Activated CD4-positive, alpha-beta T cell treated with anti-CD3 and anti-CD28 coated beads, Interleukin-2, Interleukin-4, amounts not matched to agents 100 ng/mL and 50 ng/mL, durations not matched to agents 16 hours and 8 hours (primary cell): Measurements from ENCODE around the gene ST6GALNAC3.

Experiments
- DNase-seq: peaks from one replicate; pipeline ENCODE4 v3.0.0-alpha.2; 2020; ENCODE audit warnings: low spot score

ST6GALNAC3 gene

GRCh38 chr1:76510672-76511557, 436.4 kb downstream of the ST6GALNAC3 start:
- no peak for DNase-seq

- DNase-seq = no peak
Observed at GRCh38 chr1:76511558-76512179, 437.1 kb downstream of the ST6GALNAC3 start.

GRCh38 chr1:76530953-76531352, 456.4 kb downstream of the ST6GALNAC3 start:
- no peak for DNase-seq

GRCh38 chr1:76541618-76542017, 467.1 kb downstream of the ST6GALNAC3 start:
- DNase-seq = no peak

GRCh38 chr1:76542359-76542758, 467.8 kb downstream of the ST6GALNAC3 start:
- no peak for DNase-seq

GRCh38 chr1:76543495-76543894, 468.9 kb downstream of the ST6GALNAC3 start:
- no peak for DNase-seq

GRCh38 chr1:76546354-76546933, 471.9 kb downstream of the ST6GALNAC3 start:
- no peak for DNase-seq

- no peak for DNase-seq
Observed at GRCh38 chr1:76547916-76548315, 473.4 kb downstream of the ST6GALNAC3 start.

- DNase-seq = no peak
Observed at GRCh38 chr1:76548513-76549100, 474.1 kb downstream of the ST6GALNAC3 start.

- DNase-seq = no peak
Observed at GRCh38 chr1:76554283-76554682, 479.7 kb downstream of the ST6GALNAC3 start.

- no peak for DNase-seq
Observed at GRCh38 chr1:76562292-76562691, 487.7 kb downstream of the ST6GALNAC3 start.

- DNase-seq = no peak
Observed at GRCh38 chr1:76568573-76569238, 494.2 kb downstream of the ST6GALNAC3 start.

GRCh38 chr1:76571248-76571647, 496.7 kb downstream of the ST6GALNAC3 start:
- no peak for DNase-seq

- no peak for DNase-seq
Observed at GRCh38 chr1:76572229-76572628, 497.7 kb downstream of the ST6GALNAC3 start.

- no peak for DNase-seq
Observed at GRCh38 chr1:76576876-76577524, 502.5 kb downstream of the ST6GALNAC3 start.

GRCh38 chr1:76577525-76578185, 503.1 kb downstream of the ST6GALNAC3 start:
- no peak for DNase-seq

GRCh38 chr1:76580206-76580605, 505.7 kb downstream of the ST6GALNAC3 start:
- DNase-seq = no peak

- DNase-seq = no peak
Observed at GRCh38 chr1:76581712-76582111, 507.2 kb downstream of the ST6GALNAC3 start.

GRCh38 chr1:76583235-76583868, 508.8 kb downstream of the ST6GALNAC3 start:
- DNase-seq = no peak

- DNase-seq = no peak
Observed at GRCh38 chr1:76583875-76584477, 509.4 kb downstream of the ST6GALNAC3 start.
